Testis (tissue), 2 donors: ENCODE measurements around the gene IQSEC1.

Experiments
- CTCF ChIP-seq, 3 experiments: fragments of 450-650 bp in 2 of 3; fragments of 200-600 bp in 1 of 3; sonication (generic) in 1 of 3; IDR thresholded peaks; one replicate each; pipeline ENCODE4 v1.5.1; 2016 to 2019; ENCODE audit warnings: antibody characterized with exemption in 3 of 3, mild to moderate bottlenecking in 2 of 3, moderate library complexity in 1 of 3
- POLR2A ChIP-seq: fragments of 450-650 bp; IDR thresholded peaks from one replicate; pipeline ENCODE4 v1.6.1; 2017; ENCODE audit warnings: antibody characterized with exemption, mild to moderate bottlenecking, moderate library complexity

DNA sequence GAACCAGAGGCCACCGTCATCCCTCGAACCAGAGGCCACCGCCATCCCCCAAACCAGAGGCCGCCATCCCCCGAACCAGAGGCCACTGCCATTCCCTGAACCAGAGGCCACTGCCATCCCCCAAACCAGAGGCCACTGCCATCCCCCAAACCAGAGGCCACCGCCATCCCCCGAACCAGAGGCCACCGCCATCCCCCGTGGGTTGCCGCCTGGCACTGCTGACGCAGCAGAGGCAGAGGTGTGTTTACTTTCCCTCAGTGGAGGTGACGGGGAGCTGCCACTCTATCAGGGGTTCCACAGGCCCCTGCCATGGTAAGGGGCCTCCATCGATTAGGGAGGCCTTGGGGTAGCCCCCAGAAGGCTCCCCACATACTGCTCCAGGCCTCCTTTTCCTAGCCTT is 1.5 kb downstream of the IQSEC1 start:
- TF ChIP-seq CTCF (IDR thresholded peaks at IDR 0.05) (no peak), POLR2A (no peak)
